H1 (cell line): ENCODE measurements around the gene BCLAF3. TPM values are rescaled to one million over a fixed set of nuclear protein-coding genes. Genes with fewer than 3 reads are reported as not detected.

Experiments used
- CTCF ChIA-PET: fragments of 300-600 bp; sonication (Branson Sonifier 250); formaldehyde crosslinking; loops from one replicate; lab custom pipeline; 2021; ENCODE audit not compliant: partially characterized antibody; lab: Charles Lee
- POLR2A ChIA-PET: fragments of 300-600 bp; sonication (Branson Sonifier 250); formaldehyde crosslinking; loops from one replicate; lab custom pipeline; 2021; ENCODE audit warnings: inconsistent platforms; ENCODE audit not compliant: partially characterized antibody; lab: Charles Lee
- DNase-seq, 2 experiments: peaks; one replicate each; pipeline versions ENCODE4 v3.0.0 to v3.0.0-alpha.2; 2010 to 2022; ENCODE audit warnings: low spot score in 2 of 2, low read depth in 1 of 2, mixed read lengths in 1 of 2
- FAIRE-seq: peaks from 2 replicates; lab custom pipeline; 2011; peaks lifted over from hg19 to GRCh38; lab: Jason Lieb, UNC
- H2AFZ ChIP-seq: 2 replicates; pipeline ENCODE4 v1.8.1; 2012; ENCODE audit warnings: low read length, inconsistent platforms
- H2AK5ac ChIP-seq: 2 replicates; pipeline ENCODE4 v1.6.1; 2013; ENCODE audit warnings: low read depth, low read length
- H2BK120ac ChIP-seq: replicated peaks from 2 replicates; pipeline ENCODE3; 2013; ENCODE audit warnings: low read depth, low read length, inconsistent platforms
- H2BK12ac ChIP-seq: 2 replicates; pipeline ENCODE4 v1.6.1; 2013; ENCODE audit warnings: low read depth, low read length
- H2BK15ac ChIP-seq: 2 replicates; pipeline ENCODE4 v1.6.1; 2013; ENCODE audit warnings: low read length
- H2BK20ac ChIP-seq: 2 replicates; pipeline ENCODE4 v1.6.1; 2013; ENCODE audit warnings: low read length
- H2BK5ac ChIP-seq: 2 replicates; pipeline ENCODE4 v1.6.1; 2013; ENCODE audit warnings: low read depth, low read length
- H3K14ac ChIP-seq: 2 replicates; pipeline ENCODE4 v1.6.1; 2013; ENCODE audit warnings: inconsistent platforms; ENCODE audit not compliant: insufficient read length
- H3K18ac ChIP-seq: 2 replicates; pipeline ENCODE4 v1.6.1; 2013; ENCODE audit warnings: low read length; ENCODE audit errors: extremely low read depth
- H3K23ac ChIP-seq: 2 replicates; pipeline ENCODE4 v1.6.1; 2013; ENCODE audit warnings: inconsistent platforms; ENCODE audit not compliant: insufficient read length
- H3K23me2 ChIP-seq: 2 replicates; pipeline ENCODE4 v1.6.1; 2013; ENCODE audit warnings: low read depth, low read length
- H3K27ac ChIP-seq: 2 replicates; pipeline ENCODE4 v1.6.1; 2011; ENCODE audit warnings: low read depth, low read length, inconsistent platforms
- H3K27me3 ChIP-seq, 4 experiments: replicated peaks in 1 of 4; 1 replicate in 1 of 4; 2 replicates in 3 of 4; pipeline versions ENCODE4 v1.6.1 to v1.8.1; 2011 to 2013; ENCODE audit warnings: low read length in 3 of 4, mild to moderate bottlenecking in 3 of 4, inconsistent platforms in 2 of 4, mixed read lengths in 2 of 4, moderate library complexity in 1 of 4; ENCODE audit not compliant: control insufficient read depth in 3 of 4, insufficient read depth in 3 of 4; ENCODE audit errors: extremely low read depth in 1 of 4
- H3K36me3 ChIP-seq, 4 experiments: 2 replicates each; pipeline versions ENCODE4 v1.6.1 to v1.8.1; 2011 to 2013; ENCODE audit warnings: mild to moderate bottlenecking in 4 of 4, low read length in 3 of 4, moderate library complexity in 2 of 4, control low read depth in 1 of 4, inconsistent platforms in 1 of 4; ENCODE audit not compliant: insufficient read depth in 4 of 4, control insufficient read depth in 2 of 4
- H3K4ac ChIP-seq: replicated peaks from 2 replicates; pipeline ENCODE3; 2013; ENCODE audit warnings: low read length, low read depth, mixed read lengths, inconsistent platforms; ENCODE audit not compliant: insufficient read length
- H3K4me1 ChIP-seq, 4 experiments: replicated peaks in 1 of 4; 1 replicate in 1 of 4; 2 replicates in 3 of 4; pipeline versions ENCODE4 v1.6.1 to v1.8.1; 2011 to 2013; ENCODE audit warnings: low read length in 3 of 4, inconsistent platforms in 2 of 4, mixed read lengths in 1 of 4; ENCODE audit not compliant: insufficient read depth in 4 of 4, control insufficient read depth in 3 of 4
- H3K4me2 ChIP-seq, 2 experiments: 2 replicates each; pipeline versions ENCODE4 v1.6.1 to v1.8.1; 2011 to 2013; ENCODE audit warnings: low read depth in 2 of 2, low read length in 2 of 2, control low read depth in 1 of 2, inconsistent platforms in 1 of 2, mild to moderate bottlenecking in 1 of 2; ENCODE audit not compliant: insufficient read depth in 1 of 2
- H3K4me3 ChIP-seq, 4 experiments: fragments of 200-600, 300-600 bp in 1 of 4; sonication (generic), shearing (Covaris generic), sonication (Bioruptor Twin) in 1 of 4; 2 replicates each; pipeline versions ENCODE4 v1.5.1 to v1.8.1; 2011 to 2016; ENCODE audit warnings: low read length in 4 of 4, low read depth in 3 of 4, control low read depth in 2 of 4, inconsistent platforms in 2 of 4, mild to moderate bottlenecking in 2 of 4, mixed read lengths in 1 of 4, moderate library complexity in 1 of 4; ENCODE audit not compliant: insufficient read depth in 2 of 4; ENCODE audit errors: extremely low read depth in 1 of 4
- H3K56ac ChIP-seq: replicated peaks from 2 replicates; pipeline ENCODE3; 2013; ENCODE audit warnings: low read depth, mild to moderate bottlenecking, mixed read lengths, low read length, inconsistent platforms; ENCODE audit not compliant: insufficient read length
- H3K79me1 ChIP-seq: 2 replicates; pipeline ENCODE4 v1.6.1; 2013; ENCODE audit warnings: low read depth, low read length, control low read depth
- H3K79me2 ChIP-seq, 2 experiments: 2 replicates each; pipeline versions ENCODE4 v1.6.1 to v1.8.1; 2012 to 2013; ENCODE audit warnings: low read length in 2 of 2, mild to moderate bottlenecking in 2 of 2, inconsistent platforms in 1 of 2; ENCODE audit not compliant: insufficient read depth in 2 of 2, control insufficient read depth in 1 of 2
- H3K9ac ChIP-seq, 4 experiments: replicated peaks in 1 of 4; 1 replicate in 1 of 4; 2 replicates in 3 of 4; pipeline versions ENCODE4 v1.6.1 to v1.8.1; 2011 to 2013; ENCODE audit warnings: low read depth in 3 of 4, low read length in 3 of 4, control low read depth in 2 of 4, mild to moderate bottlenecking in 2 of 4, moderate library complexity in 2 of 4, inconsistent platforms in 1 of 4; ENCODE audit errors: extremely low read depth in 1 of 4
- H3K9me3 ChIP-seq, 2 experiments: 2 replicates each; pipeline versions ENCODE4 v1.6.1 to v1.8.1; 2012 to 2013; ENCODE audit warnings: mild to moderate bottlenecking in 2 of 2, moderate library complexity in 2 of 2, control low read depth in 1 of 2, inconsistent platforms in 1 of 2, low read depth in 1 of 2, low read length in 1 of 2, mixed read lengths in 1 of 2; ENCODE audit not compliant: insufficient read depth in 2 of 2
- H4K20me1 ChIP-seq, 2 experiments: replicated peaks in 1 of 2; 2 replicates each; pipeline versions ENCODE3 to v1.8.1; 2011 to 2013; ENCODE audit warnings: inconsistent platforms in 2 of 2, low read length in 2 of 2, mild to moderate bottlenecking in 1 of 2; ENCODE audit not compliant: insufficient read depth in 2 of 2, control insufficient read depth in 1 of 2
- H4K5ac ChIP-seq: 2 replicates; pipeline ENCODE4 v1.6.1; 2013; ENCODE audit warnings: low read length, low read depth, mixed read lengths, inconsistent platforms; ENCODE audit not compliant: insufficient read length
- H4K8ac ChIP-seq: 2 replicates; pipeline ENCODE4 v1.8.0; 2013; ENCODE audit warnings: mild to moderate bottlenecking, moderate library complexity, low read length, inconsistent platforms; ENCODE audit not compliant: insufficient read depth; ENCODE audit errors: extremely low read depth
- H4K91ac ChIP-seq: replicated peaks from 2 replicates; pipeline ENCODE3; 2013; ENCODE audit warnings: low read length, mixed read lengths, inconsistent platforms; ENCODE audit not compliant: insufficient read length
- CBX8 ChIP-seq: fragments of 300-800, 300-1000 bp; sonication (generic); IDR thresholded peaks from 2 replicates; pipeline ENCODE4 v1.7.1; 2016; ENCODE audit warnings: low read depth, low read length, borderline replicate concordance
- CEBPB ChIP-seq: IDR thresholded peaks from 2 replicates; pipeline ENCODE4 v1.6.1; 2012; ENCODE audit warnings: low read depth, low read length
- EP300 ChIP-seq, 2 experiments: IDR thresholded peaks; 1 replicate in 1 of 2; 2 replicates in 1 of 2; pipeline ENCODE4 v1.6.1; 2011 to 2012; ENCODE audit warnings: low read depth in 2 of 2, low read length in 2 of 2, mild to moderate bottlenecking in 2 of 2, borderline replicate concordance in 1 of 2, inconsistent platforms in 1 of 2, moderate library complexity in 1 of 2
- HDAC6 ChIP-seq: IDR thresholded peaks from one replicate; pipeline ENCODE4 v1.7.1; 2012; ENCODE audit warnings: low read depth, mild to moderate bottlenecking, inconsistent platforms, low read length, moderate library complexity
- JUND ChIP-seq: IDR thresholded peaks from 2 replicates; pipeline ENCODE4 v1.6.1; 2011; ENCODE audit warnings: mild to moderate bottlenecking, improper control_type of control experiment, low read length
- NRF1 ChIP-seq: IDR thresholded peaks from 2 replicates; pipeline ENCODE4 v1.6.1; 2011; ENCODE audit warnings: mild to moderate bottlenecking, low read depth, low read length, improper control_type of control experiment
- SIRT6 ChIP-seq: IDR thresholded peaks from one replicate; pipeline ENCODE4 v1.7.1; 2012; ENCODE audit warnings: low read length, inconsistent platforms
- ZNF274 ChIP-seq: IDR thresholded peaks from 2 replicates; pipeline ENCODE4 v1.7.0; 2012; ENCODE audit warnings: low read length, borderline replicate concordance; ENCODE audit errors: extremely low read depth
- WGBS, 2 experiments: shearing (Covaris generic) in 1 of 2; methylation state at CpG; one replicate each; pipeline versions ENCODE4 v1.1.6 to v1.1.7; 2013 to 2015; ENCODE audit warnings: low lambda C conversion rate in 2 of 2, mixed read lengths in 2 of 2, inconsistent platforms in 1 of 2, low coverage in 1 of 2, missing lambda C conversion rate in 1 of 2; ENCODE audit not compliant: insufficient replicate concordance in 2 of 2, insufficient coverage in 1 of 2, insufficient read length in 1 of 2; ENCODE audit errors: extremely low coverage in 1 of 2, missing lambda C conversion rate in 1 of 2; 5-methylcytosine and 5-hydroxymethylcytosine counted together
- polyA plus RNA-seq, 7 experiments: library from polyadenylated mRNA; depleted of rRNA in 3 of 7; stranded (reverse) in 5 of 7; unstranded in 2 of 7; fragments of >200 nt in 5 of 7; fragments of 200-250 nt in 2 of 7; gene quantifications; 1 replicate in 5 of 7; 2 replicates in 1 of 7; 4 replicates in 1 of 7; pipeline versions ENCODE4 v1.2.1 to v1.2.3, GENCODE V29; 2011 to 2013; ENCODE audit warnings: missing spikeins in 2 of 7, mixed read lengths in 2 of 7
- total RNA-seq: library from RNA; stranded (reverse); fragmentation: NEBNext Ultra II Directional; extraction: Animal tissue kit (Norgen Biotek cat#: 25700); gene quantifications from 2 replicates; pipeline ENCODE4 v1.2.1, GENCODE V29; 2021

Gene BCLAF3
- total and polyA plus RNA-seq, 2 of the 8 experiments (the other 6 are each of a cell fraction or from before 2014, with no cell fraction given) = 1.3 to 9.0 TPM

DNA sequence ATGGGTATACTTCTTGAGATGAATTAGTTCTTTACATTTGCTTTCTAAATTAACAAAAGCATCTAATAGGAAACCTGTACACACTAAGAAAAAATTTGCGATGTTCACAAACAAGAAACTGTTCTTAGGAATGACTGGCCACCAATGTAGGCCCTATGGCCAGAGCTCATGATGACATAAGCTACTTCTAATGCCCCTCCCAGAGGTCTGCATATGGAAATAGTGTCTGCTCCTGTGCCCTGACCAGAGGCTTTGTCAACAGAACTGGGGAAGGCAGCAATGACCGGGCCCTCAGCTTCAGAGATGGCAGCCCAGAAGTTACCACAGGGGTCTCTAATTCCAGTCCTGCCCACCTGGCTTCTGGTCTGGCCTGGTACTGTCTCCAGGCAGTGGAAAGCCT lies 15.0 kb upstream of the BCLAF3 start:
- no peaks in the 10 kb centered on the region for H3K79me1 ChIP-seq
- H4K91ac ChIP-seq = no peak overlapping the region
- WGBS, 2 experiments = 95% methylated on average over 2 of the region's 2 CpGs; no CpG with 5 or more reads in 1 of the 2 experiments

More for the DNA sequence above, 15.0 kb upstream of the BCLAF3 start:
- no peak overlapping the region for H3K56ac ChIP-seq
- H3K4me2 ChIP-seq = no peak overlapping the region
- H2AK5ac ChIP-seq = no peak overlapping the region
- no peak overlapping the region for H3K27ac ChIP-seq
- no peak overlapping the region for H4K5ac ChIP-seq
- no peaks in the 10 kb centered on the region for H3K9me3 ChIP-seq
- no peak overlapping the region for H2BK15ac ChIP-seq
- no peak overlapping the region for H2BK120ac ChIP-seq
- TF ChIP-seq CEBPB (no peak), CBX8 (no peak), EP300 (IDR thresholded peaks at IDR 0.05; ENCODE audit: borderline replicate concordance in 1 of 2, low read depth in 2 of 2, low read length in 2 of 2) (no peak), ZNF274 (no peak), HDAC6 (no peak), SIRT6 (no peak), NRF1 (no peak), JUND (no peak)
- peaks cover 0 to 3% (median 0%) of the 10 kb centered on the region in 4 experiments; a peak in 2 of 7 replicates for H3K4me1 ChIP-seq
- ChIA-PET CTCF (no interaction called here), POLR2A (no interaction called here)
- H3K23me2 ChIP-seq = no peaks in the 10 kb centered on the region
- no peak overlapping the region for H4K8ac ChIP-seq
- no peak overlapping the region for H2BK5ac ChIP-seq
- DNase-seq = no peak
- no peak overlapping the region for H3K4ac ChIP-seq
- no peak overlapping the region for H3K4me3 ChIP-seq
- no peaks in the 10 kb centered on the region for H3K36me3 ChIP-seq
- H3K23ac ChIP-seq = no peak overlapping the region
- no peak overlapping the region for H3K18ac ChIP-seq
- H3K27me3 ChIP-seq = no peaks in the 10 kb centered on the region
- no peak overlapping the region for H2AFZ ChIP-seq
- no peak overlapping the region for H3K9ac ChIP-seq
- no peak overlapping the region for H2BK20ac ChIP-seq
- H4K20me1 ChIP-seq = no peaks in the 10 kb centered on the region
- no peak for FAIRE-seq
- no peaks in the 10 kb centered on the region for H3K79me2 ChIP-seq
- no peak overlapping the region for H3K14ac ChIP-seq
- H2BK12ac ChIP-seq = no peak overlapping the region
